Measurements from ENCODE around the gene MPHOSPH8.

DNA sequence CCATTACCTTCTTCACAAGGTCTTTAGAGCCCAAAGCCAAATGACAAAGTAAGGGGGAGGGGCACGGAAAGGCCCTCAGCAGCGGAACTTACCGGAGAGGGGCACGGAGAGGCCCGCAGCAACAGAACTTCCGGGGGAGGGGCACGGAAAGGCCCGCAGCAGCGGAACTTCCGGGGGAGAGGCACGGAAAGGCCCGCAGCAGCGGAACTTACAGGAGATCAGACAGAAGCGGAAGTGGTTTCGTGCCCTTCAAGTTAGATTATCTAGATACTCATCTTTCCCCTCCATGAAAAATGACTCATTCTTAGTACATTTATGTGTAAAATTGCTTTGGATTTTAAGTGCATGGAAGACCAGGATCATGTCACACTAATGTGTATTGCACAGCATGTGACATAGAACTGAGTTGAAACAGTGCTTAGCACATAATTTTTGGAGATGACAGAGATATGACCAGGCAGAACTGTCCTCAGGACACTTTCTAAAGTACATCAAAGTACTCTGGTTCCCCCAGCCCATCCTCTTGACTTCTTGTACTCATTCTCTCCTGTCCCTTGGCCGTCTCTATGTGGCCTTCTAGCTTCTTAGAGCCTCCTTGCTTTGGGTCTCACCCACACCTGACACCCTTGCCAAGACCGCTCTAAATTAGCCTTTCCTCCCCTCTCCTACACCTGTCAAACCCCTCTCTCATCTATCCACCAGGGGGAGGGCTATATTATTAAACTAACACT is 46.4 kb upstream of the MPHOSPH8 start:
- no peak for TF ChIP-seq SP1 (IDR thresholded peaks at IDR 0.05)
- TF ChIP-seq, protein P1, sequence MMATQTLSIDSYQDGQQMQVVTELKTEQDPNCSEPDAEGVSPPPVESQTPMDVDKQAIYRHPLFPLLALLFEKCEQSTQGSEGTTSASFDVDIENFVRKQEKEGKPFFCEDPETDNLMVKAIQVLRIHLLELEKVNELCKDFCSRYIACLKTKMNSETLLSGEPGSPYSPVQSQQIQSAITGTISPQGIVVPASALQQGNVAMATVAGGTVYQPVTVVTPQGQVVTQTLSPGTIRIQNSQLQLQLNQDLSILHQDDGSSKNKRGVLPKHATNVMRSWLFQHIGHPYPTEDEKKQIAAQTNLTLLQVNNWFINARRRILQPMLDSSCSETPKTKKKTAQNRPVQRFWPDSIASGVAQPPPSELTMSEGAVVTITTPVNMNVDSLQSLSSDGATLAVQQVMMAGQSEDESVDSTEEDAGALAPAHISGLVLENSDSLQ (IDR thresholded peaks at IDR 0.05): no peak
- no peak for TF ChIP-seq CTBP1 (IDR thresholded peaks at IDR 0.05; ENCODE audit: borderline replicate concordance)
- TF ChIP-seq BHLHE40 (IDR thresholded peaks at IDR 0.05; ENCODE audit: borderline replicate concordance): no peak
- TF ChIP-seq FOXA1 (IDR thresholded peaks at IDR 0.05): no peak

Measured in HEK293T (cell line).